ENCODE results near the gene METTL8. TPM values are rescaled to one million over a fixed set of nuclear protein-coding genes. Genes with fewer than 3 reads are reported as not detected.

Gene METTL8
- total and polyA plus RNA-seq, 2 of the 13 experiments (the other 11 are each of a cell fraction or from before 2014, with no cell fraction given), result 18.6 to 68.2 TPM

GRCh38 chr2:171433763-171434012 lies at the start of gene METTL8 (continued):
- TF ChIP-seq TOPORS (CRISPR knock-in tag; IDR thresholded peaks at IDR 0.05) (peak; percentile 67; the same call in 1 of the 2 replicates), SSRP1 (CRISPR knock-in tag; IDR thresholded peaks at IDR 0.05) (no peak), MTA3 (CRISPR knock-in tag; IDR thresholded peaks at IDR 0.05) (no peak), TSC22D2 (CRISPR knock-in tag; IDR thresholded peaks at IDR 0.05; ENCODE audit: borderline replicate concordance) (no peak), PBX3 (CRISPR knock-in tag; IDR thresholded peaks at IDR 0.05; ENCODE audit: borderline replicate concordance) (no peak), SNAPC4 (CRISPR knock-in tag; IDR thresholded peaks at IDR 0.05) (0 out of 2 replicates have a peak, but pooled peaks have one; percentile 62), NR2C2 (CRISPR knock-in tag; IDR thresholded peaks at IDR 0.05; ENCODE audit: borderline replicate concordance) (no peak), ZNF280B (CRISPR knock-in tag; IDR thresholded peaks at IDR 0.05; ENCODE audit: borderline replicate concordance) (no peak; the same call in 1 of the 2 replicates), CREM (IDR thresholded peaks at IDR 0.05) (no peak), CREM (CRISPR knock-in tag; IDR thresholded peaks at IDR 0.05) (no peak), MBNL3 (CRISPR knock-in tag; conservative IDR thresholded peaks at IDR 0.05) (no peak), PCBP1 (IDR thresholded peaks at IDR 0.05; ENCODE audit: borderline replicate concordance, low read depth, low read length) (no peak), FOXP4 (CRISPR knock-in tag; IDR thresholded peaks at IDR 0.05) (no peak), THAP11 (CRISPR knock-in tag; IDR thresholded peaks at IDR 0.05) (no peak), ZNF816 (CRISPR knock-in tag; IDR thresholded peaks at IDR 0.05; ENCODE audit: borderline replicate concordance) (no peak; the same call in 1 of the 2 replicates), HOMEZ (CRISPR knock-in tag; IDR thresholded peaks at IDR 0.05; ENCODE audit: low read depth) (peak; percentile 88; the same call in 1 of the 2 replicates), GTF2F1 (IDR thresholded peaks at IDR 0.05; ENCODE audit: low read length) (no peak), ARNT (IDR thresholded peaks at IDR 0.05) (no peak), ADNP (CRISPR knock-in tag; IDR thresholded peaks at IDR 0.05) (no peak)

Data from HepG2 (cell line).